Measurements from ENCODE around the gene ITPRIP.

- TF ChIP-seq, protein P1, sequence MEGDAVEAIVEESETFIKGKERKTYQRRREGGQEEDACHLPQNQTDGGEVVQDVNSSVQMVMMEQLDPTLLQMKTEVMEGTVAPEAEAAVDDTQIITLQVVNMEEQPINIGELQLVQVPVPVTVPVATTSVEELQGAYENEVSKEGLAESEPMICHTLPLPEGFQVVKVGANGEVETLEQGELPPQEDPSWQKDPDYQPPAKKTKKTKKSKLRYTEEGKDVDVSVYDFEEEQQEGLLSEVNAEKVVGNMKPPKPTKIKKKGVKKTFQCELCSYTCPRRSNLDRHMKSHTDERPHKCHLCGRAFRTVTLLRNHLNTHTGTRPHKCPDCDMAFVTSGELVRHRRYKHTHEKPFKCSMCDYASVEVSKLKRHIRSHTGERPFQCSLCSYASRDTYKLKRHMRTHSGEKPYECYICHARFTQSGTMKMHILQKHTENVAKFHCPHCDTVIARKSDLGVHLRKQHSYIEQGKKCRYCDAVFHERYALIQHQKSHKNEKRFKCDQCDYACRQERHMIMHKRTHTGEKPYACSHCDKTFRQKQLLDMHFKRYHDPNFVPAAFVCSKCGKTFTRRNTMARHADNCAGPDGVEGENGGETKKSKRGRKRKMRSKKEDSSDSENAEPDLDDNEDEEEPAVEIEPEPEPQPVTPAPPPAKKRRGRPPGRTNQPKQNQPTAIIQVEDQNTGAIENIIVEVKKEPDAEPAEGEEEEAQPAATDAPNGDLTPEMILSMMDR (IDR thresholded peaks at IDR 0.05) = no peak
- peak in 1 of 2 donors; percentile 56 for TF ChIP-seq EP300 (IDR thresholded peaks at IDR 0.05)
- no peak for TF ChIP-seq POLR2A (IDR thresholded peaks at IDR 0.05)
These were observed 11.4 kb upstream of the ITPRIP start for GRCh38 chr10:104349623-104350126.

Data from tibial nerve (tissue), 4 donors.